Measurements from ENCODE around the gene TCF4. TPM values are rescaled to one million over a fixed set of nuclear protein-coding genes. Genes with fewer than 3 reads are reported as not detected.

TCF4 gene
- total RNA-seq, 1 experiment from 2014 or later, result 12.5 TPM

DNA sequence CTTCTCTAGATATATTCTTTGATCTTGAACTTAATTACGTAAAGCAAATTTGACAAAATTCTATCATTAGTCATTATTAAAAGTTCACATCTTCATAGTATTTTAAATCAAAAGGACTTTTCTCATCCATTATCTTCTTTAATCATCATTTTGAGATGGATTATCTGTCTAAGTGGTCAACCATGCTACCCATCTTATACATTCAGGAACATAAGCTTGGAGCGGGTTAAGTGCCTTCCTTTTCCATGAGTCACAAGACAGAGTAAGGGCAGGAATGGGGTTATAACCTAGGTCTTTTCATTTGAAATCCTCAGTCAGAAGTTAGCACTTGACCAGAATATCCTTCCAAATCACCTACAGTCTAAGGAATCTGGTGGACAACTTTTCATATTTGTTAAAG, 297.1 kb downstream of the TCF4 start:
- CTCF ChIA-PET, result no interaction called here
- H3K4me2 ChIP-seq (ENCODE audit: low read length), result no peak overlapping the region
- no peak for ATAC-seq
- no peak overlapping the region for H3K4me3 ChIP-seq (ENCODE audit: low read length)
- no peaks in the 10 kb centered on the region for H3K79me2 ChIP-seq (ENCODE audit: low read length)
- H3K36me3 ChIP-seq (ENCODE audit: low read depth, low read length), result no peaks in the 10 kb centered on the region
- H3K9me2 ChIP-seq (replicated peaks; ENCODE audit: low read length), result no peaks in the 10 kb centered on the region
- no peak for TF ChIP-seq EZH2phosphoT487 (IDR thresholded peaks at IDR 0.05; ENCODE audit: borderline replicate concordance, low read length)
- TF ChIP-seq EZH2 (IDR thresholded peaks at IDR 0.05; ENCODE audit: low read length, unreplicated experiment), result no peak
- TF ChIP-seq, protein P1, sequence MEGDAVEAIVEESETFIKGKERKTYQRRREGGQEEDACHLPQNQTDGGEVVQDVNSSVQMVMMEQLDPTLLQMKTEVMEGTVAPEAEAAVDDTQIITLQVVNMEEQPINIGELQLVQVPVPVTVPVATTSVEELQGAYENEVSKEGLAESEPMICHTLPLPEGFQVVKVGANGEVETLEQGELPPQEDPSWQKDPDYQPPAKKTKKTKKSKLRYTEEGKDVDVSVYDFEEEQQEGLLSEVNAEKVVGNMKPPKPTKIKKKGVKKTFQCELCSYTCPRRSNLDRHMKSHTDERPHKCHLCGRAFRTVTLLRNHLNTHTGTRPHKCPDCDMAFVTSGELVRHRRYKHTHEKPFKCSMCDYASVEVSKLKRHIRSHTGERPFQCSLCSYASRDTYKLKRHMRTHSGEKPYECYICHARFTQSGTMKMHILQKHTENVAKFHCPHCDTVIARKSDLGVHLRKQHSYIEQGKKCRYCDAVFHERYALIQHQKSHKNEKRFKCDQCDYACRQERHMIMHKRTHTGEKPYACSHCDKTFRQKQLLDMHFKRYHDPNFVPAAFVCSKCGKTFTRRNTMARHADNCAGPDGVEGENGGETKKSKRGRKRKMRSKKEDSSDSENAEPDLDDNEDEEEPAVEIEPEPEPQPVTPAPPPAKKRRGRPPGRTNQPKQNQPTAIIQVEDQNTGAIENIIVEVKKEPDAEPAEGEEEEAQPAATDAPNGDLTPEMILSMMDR (conservative IDR thresholded peaks at IDR 0.05; ENCODE audit: low read depth, low read length), result no peak
- no peak overlapping the region for H3K27ac ChIP-seq (ENCODE audit: low read length)
- H2AFZ ChIP-seq (ENCODE audit: low read length), result no peak overlapping the region
- H3K4me1 ChIP-seq (ENCODE audit: insufficient read depth, low read length), result no peaks in the 10 kb centered on the region
- no peak overlapping the region for H3K9ac ChIP-seq (ENCODE audit: low read length)
- H3K27me3 ChIP-seq (ENCODE audit: low read length), result no peaks in the 10 kb centered on the region
- DNase-seq, result no peak
- BruUV-seq (replicated peaks), result no TSS peak
- intact Hi-C loops (cut with micrococcal nuclease), result no loop called here
- no peaks in the 10 kb centered on the region for H3K9me3 ChIP-seq (ENCODE audit: low read length)
- H4K20me1 ChIP-seq (ENCODE audit: low read length), result no peaks in the 10 kb centered on the region
- H3F3A ChIP-seq (ENCODE audit: low read length, unreplicated experiment), result no peaks in the 10 kb centered on the region
- POLR2A ChIA-PET (ENCODE audit: unreplicated experiment), result no interaction called here

DNA sequence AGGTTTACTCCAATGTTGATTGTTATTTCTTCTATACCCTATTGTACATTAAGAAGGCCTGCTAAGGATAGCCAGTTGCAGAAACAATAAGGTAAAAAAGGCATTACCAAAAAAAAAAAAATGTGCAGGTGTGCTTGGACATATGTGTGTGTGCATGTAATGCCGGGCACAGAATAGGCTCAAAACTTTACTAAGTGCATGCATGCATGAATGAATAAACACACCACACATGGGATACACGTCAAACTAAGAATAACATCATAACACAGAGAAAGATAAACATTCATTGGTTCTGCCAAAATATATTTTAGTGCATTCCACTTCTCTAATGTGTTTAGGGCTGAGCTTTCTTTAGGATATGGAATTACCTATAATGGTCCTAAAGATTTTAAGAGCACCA, 298.2 kb downstream of the TCF4 start:
- Histone ChIP-seq H3K36me3 (ENCODE audit: low read depth, low read length) (no peaks in the 10 kb centered on the region), H3K4me2 (ENCODE audit: low read length) (no peak overlapping the region), H3K4me3 (ENCODE audit: low read length) (no peak overlapping the region), H3K27me3 (ENCODE audit: low read length) (no peaks in the 10 kb centered on the region), H3K27ac (ENCODE audit: low read length) (no peak overlapping the region), H3K4me1 (ENCODE audit: insufficient read depth, low read length) (no peaks in the 10 kb centered on the region), H3K9ac (ENCODE audit: low read length) (no peak overlapping the region), H3K9me2 (replicated peaks; ENCODE audit: low read length) (no peaks in the 10 kb centered on the region), H3F3A (ENCODE audit: low read length, unreplicated experiment) (no peaks in the 10 kb centered on the region), H3K79me2 (ENCODE audit: low read length) (no peaks in the 10 kb centered on the region), H4K20me1 (ENCODE audit: low read length) (no peaks in the 10 kb centered on the region), H2AFZ (ENCODE audit: low read length) (no peak overlapping the region), H3K9me3 (ENCODE audit: low read length) (no peaks in the 10 kb centered on the region)
- DNase-seq (no peak), ATAC-seq (no peak)
- CTCF ChIA-PET, result no interaction called here
- no TSS peak for BruUV-seq (replicated peaks)
- POLR2A ChIA-PET (ENCODE audit: unreplicated experiment), result no interaction called here
- TF ChIP-seq, protein P1 (conservative IDR thresholded peaks at IDR 0.05; ENCODE audit: low read depth, low read length), result no peak
- no peak for TF ChIP-seq EZH2 (IDR thresholded peaks at IDR 0.05; ENCODE audit: low read length, unreplicated experiment)
- no peak for TF ChIP-seq EZH2phosphoT487 (IDR thresholded peaks at IDR 0.05; ENCODE audit: borderline replicate concordance, low read length)
- intact Hi-C loops (cut with micrococcal nuclease), result no loop called here

DNA sequence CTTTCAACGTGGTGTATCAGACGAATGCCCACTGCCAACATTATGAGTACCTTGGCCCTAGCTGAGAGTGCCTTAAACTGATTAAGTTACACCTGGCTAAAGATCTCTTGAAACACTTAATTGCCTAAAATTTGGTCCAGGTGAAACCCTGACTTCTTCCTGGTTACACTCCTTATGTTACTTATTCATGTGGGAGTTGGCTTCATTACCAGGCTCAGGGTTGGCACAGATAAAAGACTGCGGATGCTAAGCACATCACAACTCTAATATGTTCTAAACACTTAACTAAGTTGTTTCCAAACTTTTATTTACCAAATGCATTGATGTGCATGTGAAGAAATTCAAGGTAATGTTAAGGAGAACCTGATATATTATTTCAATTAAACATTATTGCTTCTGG, 298.9 kb downstream of the TCF4 start:
- no peak for DNase-seq
- ATAC-seq, result no peak
- intact Hi-C loops (cut with micrococcal nuclease), result no loop called here
- no peak overlapping the region for H3K9ac ChIP-seq (ENCODE audit: low read length)
- CTCF ChIA-PET, result no interaction called here
- no peaks in the 10 kb centered on the region for H3K9me3 ChIP-seq (ENCODE audit: low read length)
- H2AFZ ChIP-seq (ENCODE audit: low read length), result no peak overlapping the region
- no peak overlapping the region for H3K27ac ChIP-seq (ENCODE audit: low read length)
- no peaks in the 10 kb centered on the region for H3K79me2 ChIP-seq (ENCODE audit: low read length)
- H3K4me1 ChIP-seq (ENCODE audit: insufficient read depth, low read length), result no peaks in the 10 kb centered on the region
- POLR2A ChIA-PET (ENCODE audit: unreplicated experiment), result no interaction called here
- no peaks in the 10 kb centered on the region for H4K20me1 ChIP-seq (ENCODE audit: low read length)
- no peaks in the 10 kb centered on the region for H3K36me3 ChIP-seq (ENCODE audit: low read depth, low read length)
- H3F3A ChIP-seq (ENCODE audit: low read length, unreplicated experiment), result no peaks in the 10 kb centered on the region
- no peaks in the 10 kb centered on the region for H3K9me2 ChIP-seq (replicated peaks; ENCODE audit: low read length)
- BruUV-seq (replicated peaks), result no TSS peak
- no peak overlapping the region for H3K4me3 ChIP-seq (ENCODE audit: low read length)
- TF ChIP-seq EZH2phosphoT487 (IDR thresholded peaks at IDR 0.05; ENCODE audit: borderline replicate concordance, low read length) (no peak), EZH2 (IDR thresholded peaks at IDR 0.05; ENCODE audit: low read length, unreplicated experiment) (no peak)
- TF ChIP-seq, protein P1 (conservative IDR thresholded peaks at IDR 0.05; ENCODE audit: low read depth, low read length), result no peak
- H3K4me2 ChIP-seq (ENCODE audit: low read length), result no peak overlapping the region
- H3K27me3 ChIP-seq (ENCODE audit: low read length), result no peaks in the 10 kb centered on the region
